ENCODE data around the gene ZNF491. TPM values are rescaled to one million over a fixed set of nuclear protein-coding genes. Genes with fewer than 3 reads are reported as not detected.

ZNF491 gene
- total and polyA plus RNA-seq, 4 donors = 0.54 to 4.9 (median 1.8) TPM

DNA sequence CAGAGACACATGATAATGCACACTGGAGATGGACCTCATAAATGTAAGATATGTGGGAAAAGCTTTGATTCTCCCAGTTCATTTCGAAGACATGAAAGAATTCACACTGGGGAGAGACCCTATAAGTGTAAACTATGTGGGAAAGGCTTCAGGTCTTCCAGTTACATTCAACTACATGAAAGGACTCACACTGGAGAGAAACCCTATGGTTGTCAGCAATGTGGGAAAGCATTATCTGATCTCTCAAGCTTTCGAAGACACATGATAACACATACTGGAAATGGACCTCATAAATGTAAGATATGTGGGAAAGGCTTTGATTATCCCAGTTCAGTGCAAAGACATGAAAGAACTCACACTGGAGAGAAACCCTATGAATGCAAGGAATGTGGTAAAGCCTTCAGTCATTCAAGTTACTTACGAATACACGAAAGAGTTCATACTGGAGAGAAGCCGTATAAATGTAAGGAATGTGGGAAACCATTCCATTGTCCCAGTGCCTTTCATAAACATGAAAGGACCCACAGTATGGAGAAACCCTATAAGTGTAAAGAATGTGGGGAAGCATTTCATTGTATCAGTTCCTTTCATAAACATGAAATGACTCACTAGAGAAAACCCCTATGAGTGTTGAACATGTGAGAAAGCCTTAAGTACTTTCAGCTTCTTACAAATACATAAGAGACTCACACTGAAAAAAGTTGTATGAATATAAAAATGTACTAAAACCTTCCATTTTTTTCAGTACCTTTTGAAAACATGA is 16.8 kb upstream of the ZNF491 start:
- DNase-seq = no peak
- Histone ChIP-seq H3K36me3 (ENCODE audit: control insufficient read depth in 4 of 4, insufficient read depth in 4 of 4, low read length in 4 of 4) (peaks cover 20 to 75% (median 49%) of the 10 kb centered on the region in 4 donors), H3K4me1 (ENCODE audit: control insufficient read depth in 5 of 5, insufficient read depth in 5 of 5, low read length in 5 of 5) (no peaks in the 10 kb centered on the region), H3K27ac (ENCODE audit: low read depth in 1 of 2, low read length in 1 of 2) (no peak overlapping the region), H3K27me3 (ENCODE audit: control insufficient read depth in 3 of 3, insufficient read depth in 3 of 3, low read length in 2 of 3) (no peaks in the 10 kb centered on the region), H3K4me3 (no peak overlapping the region), H3K9ac (ENCODE audit: insufficient read depth in 1 of 2, low read length in 2 of 2) (no peak overlapping the region), H3K9me3 (ENCODE audit: control insufficient read depth in 4 of 4, insufficient read depth in 3 of 4, low read length in 3 of 4) (peaks cover 15 to 56% (median 31%) of the 10 kb centered on the region in 4 donors)
- TF ChIP-seq, protein P1, sequence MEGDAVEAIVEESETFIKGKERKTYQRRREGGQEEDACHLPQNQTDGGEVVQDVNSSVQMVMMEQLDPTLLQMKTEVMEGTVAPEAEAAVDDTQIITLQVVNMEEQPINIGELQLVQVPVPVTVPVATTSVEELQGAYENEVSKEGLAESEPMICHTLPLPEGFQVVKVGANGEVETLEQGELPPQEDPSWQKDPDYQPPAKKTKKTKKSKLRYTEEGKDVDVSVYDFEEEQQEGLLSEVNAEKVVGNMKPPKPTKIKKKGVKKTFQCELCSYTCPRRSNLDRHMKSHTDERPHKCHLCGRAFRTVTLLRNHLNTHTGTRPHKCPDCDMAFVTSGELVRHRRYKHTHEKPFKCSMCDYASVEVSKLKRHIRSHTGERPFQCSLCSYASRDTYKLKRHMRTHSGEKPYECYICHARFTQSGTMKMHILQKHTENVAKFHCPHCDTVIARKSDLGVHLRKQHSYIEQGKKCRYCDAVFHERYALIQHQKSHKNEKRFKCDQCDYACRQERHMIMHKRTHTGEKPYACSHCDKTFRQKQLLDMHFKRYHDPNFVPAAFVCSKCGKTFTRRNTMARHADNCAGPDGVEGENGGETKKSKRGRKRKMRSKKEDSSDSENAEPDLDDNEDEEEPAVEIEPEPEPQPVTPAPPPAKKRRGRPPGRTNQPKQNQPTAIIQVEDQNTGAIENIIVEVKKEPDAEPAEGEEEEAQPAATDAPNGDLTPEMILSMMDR (IDR thresholded peaks at IDR 0.05; ENCODE audit: control extremely low read depth, extremely low read depth) = no peak
- WGBS, 2 donors = 97 to 98% methylated on average over 5 of the region's 5 CpGs
- ATAC-seq (ENCODE audit: insufficient read depth, low FRiP score) = no peak

DNA sequence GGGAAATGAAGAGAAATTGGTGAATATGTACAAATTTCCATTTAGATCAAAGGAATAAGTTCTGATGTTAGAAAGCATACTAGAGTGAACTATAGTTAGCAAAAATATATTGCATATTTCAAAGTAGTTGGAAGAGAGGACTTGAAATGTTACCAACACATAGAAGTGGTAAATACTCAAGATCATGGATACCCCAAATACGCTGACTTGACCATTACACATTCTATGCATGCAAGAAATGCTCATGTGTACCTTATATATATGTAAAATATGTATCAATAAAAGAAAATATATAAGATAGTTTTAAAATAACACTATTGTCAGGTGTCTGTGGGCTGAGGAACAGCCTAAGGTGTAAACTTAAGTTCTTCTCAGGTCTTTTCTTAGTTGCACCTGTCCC is 14.6 kb upstream of the ZNF491 start:
- Histone ChIP-seq H3K4me1 (ENCODE audit: control insufficient read depth in 5 of 5, insufficient read depth in 5 of 5, low read length in 5 of 5) (no peaks in the 10 kb centered on the region), H3K9ac (ENCODE audit: insufficient read depth in 1 of 2, low read length in 2 of 2) (no peak overlapping the region), H3K36me3 (ENCODE audit: control insufficient read depth in 4 of 4, insufficient read depth in 4 of 4, low read length in 4 of 4) (peaks cover 15 to 55% (median 32%) of the 10 kb centered on the region in 4 donors), H3K4me3 (no peak overlapping the region), H3K9me3 (ENCODE audit: control insufficient read depth in 4 of 4, insufficient read depth in 3 of 4, low read length in 3 of 4) (peaks cover 14 to 52% (median 29%) of the 10 kb centered on the region in 4 donors), H3K27ac (ENCODE audit: low read depth in 1 of 2, low read length in 1 of 2) (no peak overlapping the region), H3K27me3 (ENCODE audit: control insufficient read depth in 3 of 3, insufficient read depth in 3 of 3, low read length in 2 of 3) (no peaks in the 10 kb centered on the region)
- DNase-seq (no peak), ATAC-seq (ENCODE audit: insufficient read depth, low FRiP score) (no peak)
- 97 to 98% methylated on average over 1 of the region's 1 CpG for WGBS, 2 donors
- TF ChIP-seq, protein P1 (IDR thresholded peaks at IDR 0.05; ENCODE audit: control extremely low read depth, extremely low read depth) = no peak

DNA sequence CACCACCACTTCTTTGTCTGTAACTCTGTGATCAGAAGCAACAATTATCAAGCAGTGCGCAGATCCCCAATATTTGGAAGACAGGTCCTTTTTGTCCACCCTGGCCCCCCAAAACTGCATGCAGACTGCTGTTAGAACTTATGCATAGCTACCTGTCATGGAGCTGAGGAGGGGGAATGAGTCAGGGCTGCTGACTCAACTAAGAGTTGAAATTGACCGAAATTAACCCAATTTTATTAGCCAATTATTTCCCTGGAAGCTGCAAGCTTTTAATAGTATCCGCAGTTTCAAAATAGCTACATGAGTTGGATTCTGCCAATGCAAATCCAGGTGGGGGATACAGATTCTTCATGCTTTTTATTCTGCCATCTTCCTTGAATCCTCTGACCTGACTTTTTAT is 14.0 kb upstream of the ZNF491 start:
- TF ChIP-seq, protein P1 (IDR thresholded peaks at IDR 0.05; ENCODE audit: control extremely low read depth, extremely low read depth) = no peak
- Histone ChIP-seq H3K4me1 (ENCODE audit: control insufficient read depth in 5 of 5, insufficient read depth in 5 of 5, low read length in 5 of 5) (no peaks in the 10 kb centered on the region), H3K9ac (ENCODE audit: insufficient read depth in 1 of 2, low read length in 2 of 2) (no peak overlapping the region), H3K4me3 (no peak overlapping the region), H3K36me3 (ENCODE audit: control insufficient read depth in 4 of 4, insufficient read depth in 4 of 4, low read length in 4 of 4) (peaks cover 12 to 50% (median 27%) of the 10 kb centered on the region in 4 donors), H3K27me3 (ENCODE audit: control insufficient read depth in 3 of 3, insufficient read depth in 3 of 3, low read length in 2 of 3) (no peaks in the 10 kb centered on the region), H3K9me3 (ENCODE audit: control insufficient read depth in 4 of 4, insufficient read depth in 3 of 4, low read length in 3 of 4) (peaks cover 11 to 56% (median 27%) of the 10 kb centered on the region in 4 donors), H3K27ac (ENCODE audit: low read depth in 1 of 2, low read length in 1 of 2) (no peak overlapping the region)
- ATAC-seq (ENCODE audit: insufficient read depth, low FRiP score) = no peak
- 97 to 98% methylated on average over 3 of the region's 3 CpGs for WGBS, 2 donors
- no peak for DNase-seq
